ENCODE data around the gene PGM5. TPM values are rescaled to one million over a fixed set of nuclear protein-coding genes. Genes with fewer than 3 reads are reported as not detected.

Gene PGM5
- polyA plus RNA-seq, 1 donor (not counting 4 experiments of a cell fraction or from before 2014, with no cell fraction given), result 0.18 TPM

DNA sequence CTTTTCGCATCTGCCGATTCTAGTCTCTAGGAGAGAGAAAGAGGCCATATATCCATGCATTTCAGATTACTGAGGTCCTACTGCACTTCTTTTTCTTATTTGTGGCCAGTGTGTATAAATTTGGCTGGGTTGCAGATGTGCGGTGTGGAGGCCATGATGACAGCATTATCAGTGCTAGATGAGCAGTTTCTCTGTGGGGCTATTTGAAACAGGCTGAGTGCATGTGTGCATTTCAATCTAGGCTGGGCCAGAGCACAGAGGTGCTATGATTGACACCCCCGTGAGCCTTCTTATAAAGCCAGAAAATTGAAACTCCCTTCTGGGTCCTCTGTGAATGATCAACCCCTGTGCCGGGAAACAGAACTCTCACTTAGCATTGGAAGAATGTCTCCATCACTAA is 114.2 kb downstream of the PGM5 start:
- no peak overlapping the region for H2AFZ ChIP-seq (ENCODE audit: control insufficient read depth, low read length)
- H3K9me1 ChIP-seq (ENCODE audit: control insufficient read depth, extremely low read depth, insufficient read depth, low read length), result no peaks in the 10 kb centered on the region
- no peak overlapping the region for H3K4me2 ChIP-seq (ENCODE audit: control insufficient read depth, extremely low read depth, insufficient read depth, low read depth, low read length)
- no peaks in the 10 kb centered on the region for H3K27me3 ChIP-seq (ENCODE audit: control insufficient read depth, extremely low read depth, insufficient read depth, low read length)
- FAIRE-seq, result no peak
- no peak overlapping the region for H3K27ac ChIP-seq (ENCODE audit: control insufficient read depth, insufficient read depth, low read length)
- dilution Hi-C loops (cut with MboI; ENCODE audit: extremely low pct_ligation_motif_present, low sequenced_read_pairs), result no loop called here
- H3K4me3 ChIP-seq (ENCODE audit: control insufficient read depth in 2 of 3, extremely low read depth in 1 of 3, insufficient read depth in 2 of 3, low read depth in 1 of 3, low read length in 3 of 3), result no peak overlapping the region
- no peak overlapping the region for H3K9ac ChIP-seq (ENCODE audit: control insufficient read depth, extremely low read depth, insufficient read depth, low read length)
- H3K9me3 ChIP-seq (ENCODE audit: control insufficient read depth, low read depth, low read length), result no peaks in the 10 kb centered on the region
- no peaks in the 10 kb centered on the region for H3K79me2 ChIP-seq (ENCODE audit: control insufficient read depth, insufficient read depth, low read length)
- no peak for DNase-seq (ENCODE audit: low read depth, low spot score)
- H3K36me3 ChIP-seq (ENCODE audit: control insufficient read depth in 2 of 2, extremely low read depth in 1 of 2, insufficient read depth in 2 of 2, low read length in 2 of 2), result no peaks in the 10 kb centered on the region
- TF ChIP-seq, protein P1, sequence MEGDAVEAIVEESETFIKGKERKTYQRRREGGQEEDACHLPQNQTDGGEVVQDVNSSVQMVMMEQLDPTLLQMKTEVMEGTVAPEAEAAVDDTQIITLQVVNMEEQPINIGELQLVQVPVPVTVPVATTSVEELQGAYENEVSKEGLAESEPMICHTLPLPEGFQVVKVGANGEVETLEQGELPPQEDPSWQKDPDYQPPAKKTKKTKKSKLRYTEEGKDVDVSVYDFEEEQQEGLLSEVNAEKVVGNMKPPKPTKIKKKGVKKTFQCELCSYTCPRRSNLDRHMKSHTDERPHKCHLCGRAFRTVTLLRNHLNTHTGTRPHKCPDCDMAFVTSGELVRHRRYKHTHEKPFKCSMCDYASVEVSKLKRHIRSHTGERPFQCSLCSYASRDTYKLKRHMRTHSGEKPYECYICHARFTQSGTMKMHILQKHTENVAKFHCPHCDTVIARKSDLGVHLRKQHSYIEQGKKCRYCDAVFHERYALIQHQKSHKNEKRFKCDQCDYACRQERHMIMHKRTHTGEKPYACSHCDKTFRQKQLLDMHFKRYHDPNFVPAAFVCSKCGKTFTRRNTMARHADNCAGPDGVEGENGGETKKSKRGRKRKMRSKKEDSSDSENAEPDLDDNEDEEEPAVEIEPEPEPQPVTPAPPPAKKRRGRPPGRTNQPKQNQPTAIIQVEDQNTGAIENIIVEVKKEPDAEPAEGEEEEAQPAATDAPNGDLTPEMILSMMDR (optimal IDR thresholded peaks at IDR 0.05 in 1 of 3, IDR thresholded peaks at IDR 0.05 in 1 of 3, conservative IDR thresholded peaks at IDR 0.05 in 1 of 3; ENCODE audit: extremely low read depth in 1 of 3, insufficient read depth in 2 of 3, low read length in 3 of 3), result no peak
- no peak for TF ChIP-seq EZH2 (IDR thresholded peaks at IDR 0.05; ENCODE audit: low read length)
- no peaks in the 10 kb centered on the region for H4K20me1 ChIP-seq (ENCODE audit: control insufficient read depth, extremely low read depth, insufficient read depth, low read length)
- no peaks in the 10 kb centered on the region for H3K4me1 ChIP-seq (ENCODE audit: control insufficient read depth, extremely low read depth, insufficient read depth, low read length)

DNA sequence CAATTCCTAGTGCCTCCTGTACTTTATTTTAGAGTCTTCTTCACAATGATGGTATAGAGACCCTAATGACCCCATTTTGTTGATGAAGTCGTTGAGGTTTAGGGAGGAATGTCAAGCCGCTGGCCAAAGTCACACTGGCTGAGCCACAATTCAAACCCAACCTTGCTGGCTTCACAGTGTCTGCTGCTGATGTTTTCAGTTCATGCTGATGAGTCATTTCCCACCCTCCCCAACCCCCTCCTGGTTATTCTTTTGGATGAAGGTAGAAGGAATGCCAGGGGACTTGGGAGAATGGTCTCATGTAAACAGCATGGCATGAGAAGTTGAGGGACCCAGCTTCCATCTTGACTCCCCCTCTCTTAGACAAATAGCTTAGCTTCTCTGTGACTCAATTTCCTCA is 115.7 kb downstream of the PGM5 start:
- H3K9me3 ChIP-seq (ENCODE audit: control insufficient read depth, low read depth, low read length), result no peaks in the 10 kb centered on the region
- H3K36me3 ChIP-seq (ENCODE audit: control insufficient read depth in 2 of 2, extremely low read depth in 1 of 2, insufficient read depth in 2 of 2, low read length in 2 of 2), result no peaks in the 10 kb centered on the region
- H3K27ac ChIP-seq (ENCODE audit: control insufficient read depth, insufficient read depth, low read length), result no peak overlapping the region
- H3K9ac ChIP-seq (ENCODE audit: control insufficient read depth, extremely low read depth, insufficient read depth, low read length), result no peak overlapping the region
- no peak overlapping the region for H2AFZ ChIP-seq (ENCODE audit: control insufficient read depth, low read length)
- FAIRE-seq (no peak), DNase-seq (ENCODE audit: low read depth, low spot score) (no peak)
- no peak overlapping the region for H3K4me2 ChIP-seq (ENCODE audit: control insufficient read depth, extremely low read depth, insufficient read depth, low read depth, low read length)
- dilution Hi-C loops (cut with MboI; ENCODE audit: extremely low pct_ligation_motif_present, low sequenced_read_pairs), result no loop called here
- H3K4me1 ChIP-seq (ENCODE audit: control insufficient read depth, extremely low read depth, insufficient read depth, low read length), result no peaks in the 10 kb centered on the region
- H3K27me3 ChIP-seq (ENCODE audit: control insufficient read depth, extremely low read depth, insufficient read depth, low read length), result no peaks in the 10 kb centered on the region
- H3K4me3 ChIP-seq (ENCODE audit: control insufficient read depth in 2 of 3, extremely low read depth in 1 of 3, insufficient read depth in 2 of 3, low read depth in 1 of 3, low read length in 3 of 3), result no peak overlapping the region
- H3K9me1 ChIP-seq (ENCODE audit: control insufficient read depth, extremely low read depth, insufficient read depth, low read length), result no peaks in the 10 kb centered on the region
- no peaks in the 10 kb centered on the region for H3K79me2 ChIP-seq (ENCODE audit: control insufficient read depth, insufficient read depth, low read length)
- no peaks in the 10 kb centered on the region for H4K20me1 ChIP-seq (ENCODE audit: control insufficient read depth, extremely low read depth, insufficient read depth, low read length)
- TF ChIP-seq, protein P1 (optimal IDR thresholded peaks at IDR 0.05 in 1 of 3, IDR thresholded peaks at IDR 0.05 in 1 of 3, conservative IDR thresholded peaks at IDR 0.05 in 1 of 3; ENCODE audit: extremely low read depth in 1 of 3, insufficient read depth in 2 of 3, low read length in 3 of 3), result no peak
- no peak for TF ChIP-seq EZH2 (IDR thresholded peaks at IDR 0.05; ENCODE audit: low read length)

Data from keratinocyte (primary cell).